GM12864 (cell line): ENCODE results near the gene PRR23E.

Source experiments
- DNase-seq: peaks from one replicate; pipeline ENCODE4 v3.0.0-alpha.2; 2011; ENCODE audit warnings: low read depth
- H3K4me3 ChIP-seq: 2 replicates; pipeline ENCODE4 v1.5.1; 2011; ENCODE audit warnings: mild to moderate bottlenecking, low read depth, low read length, control low read depth
- CTCF ChIP-seq: IDR thresholded peaks from 2 replicates; pipeline ENCODE4 v1.5.1; 2011; ENCODE audit warnings: low read depth, mild to moderate bottlenecking, moderate library complexity, low read length, control low read depth, inconsistent platforms; ENCODE audit errors: missing control alignments

Gene PRR23E

GRCh38 chr3:127192576-127193232 lies at the start of gene PRR23E:
Gene PRR23E (plus strand): TSS chr3:127193131. CDS start chr3:127196686, 3,555 bp downstream.
- TF ChIP-seq CTCF, result no peak
- no peak for DNase-seq
- H3K4me3 ChIP-seq, result no peak within 1 kb of the TSS

GRCh38 chr3:127143172-127143571 lies 49.8 kb upstream of the PRR23E start:
- no peak for TF ChIP-seq CTCF
- no peak overlapping the region for H3K4me3 ChIP-seq
- no peak for DNase-seq

- no peak for TF ChIP-seq CTCF
- no peak for DNase-seq
- H3K4me3 ChIP-seq, result no peak overlapping the region
Observed at GRCh38 chr3:127144631-127145030, 48.3 kb upstream of the PRR23E start.

- no peak for TF ChIP-seq CTCF
- H3K4me3 ChIP-seq, result no peak overlapping the region
- DNase-seq, result no peak
Observed at GRCh38 chr3:127145266-127145665, 47.7 kb upstream of the PRR23E start.

- no peak for DNase-seq
- TF ChIP-seq CTCF, result no peak
Observed at GRCh38 chr3:127147291-127147885, 45.5 kb upstream of the PRR23E start.

GRCh38 chr3:127149621-127150310 lies 43.2 kb upstream of the PRR23E start:
- TF ChIP-seq CTCF, result no peak
- DNase-seq, result no peak

More at GRCh38 chr3:127147291-127147885, 45.5 kb upstream of the PRR23E start:
- no peak overlapping the region for H3K4me3 ChIP-seq

More at GRCh38 chr3:127149621-127150310, 43.2 kb upstream of the PRR23E start:
- no peak overlapping the region for H3K4me3 ChIP-seq
